Nephron progenitor cell (in vitro differentiated cells): ENCODE data around the gene SHCBP1L.

Source experiments
- DNase-seq: peaks from one replicate; pipeline ENCODE4 v3.0.0; 2021
- H3K27ac Mint-ChIP-seq: 2 replicates; pipeline ENCODE4 v1.8.0; 2021; ENCODE audit warnings: mild to moderate bottlenecking, moderate library complexity, mixed read lengths
- H3K27me3 Mint-ChIP-seq: 2 replicates; pipeline ENCODE4 v1.8.0; 2021; ENCODE audit warnings: mild to moderate bottlenecking, low read depth, mixed read lengths; ENCODE audit not compliant: poor library complexity
- H3K36me3 Mint-ChIP-seq: 2 replicates; pipeline ENCODE4 v1.8.0; 2021; ENCODE audit warnings: low read depth, mixed read lengths
- H3K4me1 Mint-ChIP-seq: 2 replicates; pipeline ENCODE4 v1.8.0; 2021; ENCODE audit warnings: mixed read lengths
- H3K4me3 Mint-ChIP-seq: 2 replicates; pipeline ENCODE4 v1.8.0; 2021; ENCODE audit warnings: mild to moderate bottlenecking, moderate library complexity, mixed read lengths
- H3K9me3 Mint-ChIP-seq: 2 replicates; pipeline ENCODE4 v1.8.0; 2021; ENCODE audit warnings: mild to moderate bottlenecking, moderate library complexity, mixed read lengths
- CTCF ChIP-seq: fragments of 200-600 bp; sonication (generic); IDR thresholded peaks from 2 replicates; pipeline ENCODE4 v1.5.0; 2021; ENCODE audit warnings: antibody characterized with exemption

SHCBP1L gene

GRCh38 chr1:182857212-182857611, 95.8 kb downstream of the SHCBP1L start:
- Mint-ChIP-seq H3K4me3 (no peak overlapping the region), H3K36me3 (peaks cover 89% of the 10 kb centered on the region), H3K4me1 (no peaks in the 10 kb centered on the region), H3K27ac (no peak overlapping the region), H3K9me3 (no peaks in the 10 kb centered on the region), H3K27me3 (no peaks in the 10 kb centered on the region)
- DNase-seq: no peak
- no peak for TF ChIP-seq CTCF

DNA sequence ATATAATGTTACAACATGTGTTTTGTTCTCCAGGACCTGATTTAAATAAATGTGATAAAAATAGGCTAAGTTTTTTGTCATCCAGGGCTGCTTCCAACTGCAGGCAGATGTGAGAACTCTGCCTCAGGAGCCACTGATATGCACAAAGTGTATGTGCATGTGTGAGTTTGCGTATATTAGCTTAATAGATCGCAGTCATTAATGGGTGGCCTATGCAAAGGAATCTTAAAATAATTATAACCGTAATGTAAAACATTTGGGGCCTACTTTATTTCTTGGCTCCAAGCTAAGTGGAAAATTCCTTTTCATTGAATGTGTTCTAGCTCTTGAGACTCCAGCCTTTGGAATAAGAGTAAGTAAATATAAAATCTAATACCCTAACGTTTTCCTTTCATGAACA, 97.1 kb downstream of the SHCBP1L start:
- no peaks in the 10 kb centered on the region for H3K27me3 Mint-ChIP-seq
- no peak overlapping the region for H3K4me3 Mint-ChIP-seq
- no peak for DNase-seq
- no peaks in the 10 kb centered on the region for H3K4me1 Mint-ChIP-seq
- no peaks in the 10 kb centered on the region for H3K9me3 Mint-ChIP-seq
- H3K27ac Mint-ChIP-seq: no peak overlapping the region
- peaks cover 80% of the 10 kb centered on the region for H3K36me3 Mint-ChIP-seq
- TF ChIP-seq CTCF: no peak

- DNase-seq: no peak
- H3K27me3 Mint-ChIP-seq: no peaks in the 10 kb centered on the region
- no peak for TF ChIP-seq CTCF
- H3K9me3 Mint-ChIP-seq: no peaks in the 10 kb centered on the region
- H3K36me3 Mint-ChIP-seq: peaks cover 80% of the 10 kb centered on the region
- H3K4me1 Mint-ChIP-seq: peaks cover 8% of the 10 kb centered on the region
- H3K4me3 Mint-ChIP-seq: no peak overlapping the region
- H3K27ac Mint-ChIP-seq: no peak overlapping the region
Measured at GRCh38 chr1:182851825-182852224, 101.1 kb downstream of the SHCBP1L start.

GRCh38 chr1:182850319-182850718, 102.6 kb downstream of the SHCBP1L start:
- DNase-seq: no peak
- peaks cover 84% of the 10 kb centered on the region for H3K36me3 Mint-ChIP-seq
- peaks cover 8% of the 10 kb centered on the region for H3K4me1 Mint-ChIP-seq
- H3K4me3 Mint-ChIP-seq: no peak overlapping the region
- H3K27me3 Mint-ChIP-seq: no peaks in the 10 kb centered on the region
- H3K27ac Mint-ChIP-seq: no peak overlapping the region
- TF ChIP-seq CTCF: no peak
- H3K9me3 Mint-ChIP-seq: no peaks in the 10 kb centered on the region
